Posterior vena cava (tissue), 2 donors: ENCODE results near the gene SEMA3E. TPM values are rescaled to one million over a fixed set of nuclear protein-coding genes. Genes with fewer than 3 reads are reported as not detected.
"Not testable (repeated sequence)": the region's sequence is repeated elsewhere in the genome, so short reads cannot be mapped to it uniquely, and the experiment has no call there.

Source experiments
- DNase-seq: peaks from one replicate; pipeline ENCODE4 v3.0.0-alpha.2; 2020; ENCODE audit warnings: low spot score
- intact Hi-C, 2 donors: fragments of 100-400 bp; cut with DNase I; formaldehyde crosslinking; loops; one replicate each; pipeline versions ENCODE4 v1.14.1 to v1.14.2; 2022 to 2023
- total RNA-seq, 2 donors: library from RNA; stranded (reverse); fragmentation: NEBNext Ultra II Directional; extraction: Animal tissue kit (Norgen Biotek cat#: 25700); gene quantifications; one replicate each; pipeline ENCODE4 v1.2.1, GENCODE V29; 2021
- donor health status: DM: yes; HTN: yes; CAD: no.
- donor health status: DM: yes; HTN: yes; CAD: no.

SEMA3E gene
- total RNA-seq, 2 donors from 2014 or later: 1.9 to 2.2 TPM

DNA sequence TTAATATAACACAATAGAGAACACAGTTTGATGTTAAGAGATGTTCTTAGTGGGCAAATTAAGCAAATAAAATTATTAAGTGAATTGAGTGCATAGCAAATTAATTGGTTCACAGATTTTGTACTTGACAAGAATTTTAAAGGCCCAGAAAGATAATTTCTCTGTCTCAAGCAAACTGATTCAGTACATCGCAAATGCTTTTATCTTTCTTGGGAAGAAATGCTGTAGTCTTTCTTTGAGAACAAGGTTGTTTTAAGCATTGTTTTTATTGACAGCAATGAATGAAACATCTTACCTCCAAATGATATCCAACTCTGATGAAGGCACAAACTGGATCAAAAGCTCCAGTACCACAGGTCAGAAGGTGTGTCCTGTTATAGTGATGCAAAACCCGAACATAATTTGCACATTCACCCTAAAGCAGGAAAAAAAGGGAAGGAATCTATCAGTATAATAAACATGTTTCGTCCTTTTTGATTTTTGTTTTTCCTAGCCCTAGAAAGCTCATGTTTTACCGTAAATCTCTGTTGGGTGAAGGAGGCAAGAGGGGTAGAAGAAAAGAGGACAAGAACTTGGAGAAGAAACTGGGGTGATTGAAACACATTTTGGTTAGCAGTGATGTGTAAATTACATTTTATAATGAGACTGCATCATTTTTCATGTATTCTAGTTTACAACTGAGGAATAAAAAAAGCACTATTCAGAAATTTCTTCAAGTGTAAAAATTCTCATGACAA lies 182.6 kb downstream of the SEMA3E start:
- DNase-seq: no peak
- intact Hi-C loops: no loop called here

DNA sequence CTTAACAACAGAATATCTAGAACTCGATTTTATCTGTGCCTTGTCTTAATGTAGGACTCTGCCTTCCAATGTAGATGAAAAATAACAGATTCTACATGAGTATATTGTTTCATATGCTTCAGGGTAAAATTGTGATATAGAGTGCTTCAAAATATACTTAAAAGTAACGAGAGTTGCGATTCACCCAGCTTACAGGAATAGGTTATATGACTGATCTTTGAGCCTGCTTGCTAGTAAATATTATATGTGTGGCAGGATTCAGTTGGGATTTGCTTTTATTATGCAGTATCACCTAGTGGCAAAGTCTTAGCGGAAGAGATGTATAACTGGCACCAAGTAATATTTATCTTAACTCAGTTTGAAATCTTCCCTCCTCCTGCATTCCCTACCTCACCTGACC lies 183.3 kb downstream of the SEMA3E start:
- intact Hi-C loops: no loop called here

DNA sequence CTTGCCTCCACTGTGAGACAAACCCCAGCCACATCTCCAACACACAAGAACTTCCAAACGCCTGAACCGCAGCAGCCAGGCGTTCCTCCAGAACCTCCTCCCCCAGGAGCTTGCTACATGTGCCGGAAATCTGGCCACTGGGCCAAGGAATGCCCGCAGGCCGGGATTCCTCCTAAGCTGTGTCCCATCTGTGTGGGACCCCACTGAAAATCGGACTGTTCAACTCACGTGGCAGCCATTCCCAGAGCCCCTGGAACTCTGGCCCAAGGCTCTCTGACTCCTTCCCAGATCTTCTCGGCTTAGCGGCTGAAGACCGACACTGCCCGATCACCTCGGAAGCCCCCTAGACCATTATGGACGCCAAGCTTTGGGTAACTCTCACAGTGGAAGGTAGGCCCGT lies 187.1 kb downstream of the SEMA3E start:
- DNase-seq, intact Hi-C loops: not testable (repeated sequence)

More for the DNA sequence above, 183.3 kb downstream of the SEMA3E start:
- no peak for DNase-seq

DNA sequence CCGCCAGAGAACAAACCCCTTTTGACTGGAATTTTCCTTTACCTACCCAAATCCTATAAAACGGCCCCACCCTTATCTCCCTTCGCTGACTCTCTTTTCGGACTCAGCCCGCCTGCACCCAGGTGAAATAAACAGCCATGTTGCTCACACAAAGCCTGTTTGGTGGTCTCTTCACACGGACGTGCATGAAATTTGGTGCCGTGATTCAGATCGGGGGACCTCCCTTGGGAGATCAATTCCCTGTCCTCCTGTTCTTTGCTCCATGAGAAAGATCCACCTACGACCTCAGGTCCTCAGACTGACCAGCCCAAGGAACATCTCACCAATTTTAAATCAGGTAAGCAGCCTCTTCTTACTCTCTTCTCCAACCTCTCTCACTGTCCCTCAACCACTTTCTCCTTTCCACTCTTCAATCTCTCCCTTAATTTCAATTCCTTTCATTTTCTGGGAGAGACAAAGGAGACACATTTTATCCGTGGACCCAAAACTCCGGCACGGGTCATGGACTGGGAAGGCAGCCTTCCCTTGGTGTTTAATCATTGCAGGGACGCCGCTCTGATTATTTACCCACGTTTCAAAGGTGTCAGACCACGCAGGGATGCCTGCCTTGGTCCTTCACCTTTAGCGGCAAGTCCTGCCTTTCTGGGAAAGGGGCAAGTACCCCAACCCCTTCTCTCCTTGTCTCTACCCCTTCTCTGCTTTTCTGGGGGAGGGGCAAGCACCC lies 188.8 kb downstream of the SEMA3E start:
- intact Hi-C loops, DNase-seq: not testable (repeated sequence)

DNA sequence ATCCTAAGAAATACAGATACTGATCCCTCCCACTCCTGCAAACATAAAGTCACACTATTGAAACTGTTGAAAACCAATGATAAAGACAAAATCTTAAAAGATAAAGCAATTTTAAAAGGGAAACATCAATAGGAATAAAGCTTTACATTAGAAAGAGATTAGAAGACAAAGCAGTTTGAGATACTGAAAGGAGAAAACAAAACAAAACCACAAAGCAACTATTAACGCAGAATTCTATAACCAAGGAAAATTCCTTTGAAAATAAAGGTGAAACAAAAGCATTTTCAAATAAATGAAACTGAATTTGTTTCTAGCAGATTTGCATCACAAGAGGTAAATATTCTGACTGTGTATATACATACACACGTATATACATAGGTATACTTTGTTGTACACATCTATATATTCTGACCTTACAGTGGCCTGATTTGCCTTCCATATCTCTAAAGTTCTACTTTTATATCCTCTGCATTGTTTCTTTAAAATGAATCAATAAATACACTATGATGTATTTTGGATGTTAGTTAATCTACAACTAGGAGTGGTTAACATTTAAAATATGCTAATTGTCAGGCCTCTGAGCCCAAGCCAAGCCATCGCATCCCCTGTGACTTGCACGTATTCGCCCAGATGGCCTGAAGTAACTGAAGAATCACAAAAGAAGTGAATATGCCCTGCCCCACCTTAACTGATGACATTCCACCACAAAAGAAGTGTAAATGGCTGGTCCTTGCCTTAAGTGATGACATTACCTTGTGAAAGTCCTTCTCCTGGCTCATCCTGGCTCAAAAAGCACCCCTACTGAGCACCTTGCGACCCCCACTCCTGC lies 189.6 kb downstream of the SEMA3E start:
- intact Hi-C loops, DNase-seq: not testable (repeated sequence)

DNA sequence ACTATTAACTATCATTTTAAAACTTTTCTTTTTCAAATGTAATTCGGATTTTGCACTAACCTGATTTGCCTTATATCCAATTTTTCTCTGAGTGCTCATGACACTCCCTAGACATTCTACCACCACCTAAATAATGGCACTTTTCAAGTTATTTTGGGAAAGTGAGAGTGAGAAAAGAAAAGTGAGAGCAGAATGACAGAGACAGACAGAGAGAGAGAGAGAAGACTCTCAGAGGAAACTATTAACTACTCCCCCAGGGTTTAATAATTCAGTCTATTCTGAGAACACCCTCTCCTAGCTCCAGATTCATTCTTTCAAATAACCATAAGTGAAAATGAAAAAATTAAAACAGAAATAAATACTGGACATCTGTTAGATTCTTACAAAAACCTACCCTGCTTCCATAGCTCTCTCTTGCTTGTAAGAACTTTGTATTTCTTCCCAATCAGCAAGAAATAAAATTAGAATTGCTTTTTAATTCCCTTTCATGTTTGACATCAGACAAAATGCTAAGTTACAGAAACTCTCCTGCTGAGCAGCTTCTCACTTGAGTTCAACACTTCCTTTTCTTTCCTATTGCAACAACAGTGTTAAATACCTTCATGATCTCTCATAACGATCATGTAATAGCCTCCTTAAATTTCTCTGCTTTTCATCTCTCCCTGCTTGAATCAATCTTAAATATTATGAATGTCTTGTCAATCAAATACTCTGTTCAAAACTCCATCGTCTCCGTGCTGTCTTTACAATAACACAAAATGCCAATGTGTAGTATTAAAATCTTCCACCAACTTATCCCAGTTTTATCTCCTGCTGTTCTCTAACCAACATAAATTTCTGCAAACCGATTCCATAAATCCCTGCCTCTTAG lies 191.7 kb downstream of the SEMA3E start:
- intact Hi-C loops: no loop called here
- no peak for DNase-seq

DNA sequence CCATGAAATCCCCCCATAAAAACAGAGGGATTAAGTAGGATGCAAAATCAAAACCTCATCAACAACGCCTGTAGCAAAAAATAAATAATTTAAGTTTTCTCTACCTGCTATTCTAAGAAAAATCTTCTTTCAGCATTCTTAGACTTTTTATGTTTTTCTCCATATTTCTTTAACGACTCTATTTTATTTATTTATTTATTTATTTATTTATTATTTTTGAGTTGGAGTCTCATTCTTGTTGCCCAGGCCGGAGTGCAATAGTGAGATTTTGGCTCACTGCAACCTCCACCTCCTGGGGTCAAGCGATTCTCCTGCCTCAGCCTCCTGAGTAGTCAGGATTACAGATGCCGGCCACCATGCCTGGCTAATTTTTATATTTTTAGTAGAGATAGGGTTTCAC lies 192.5 kb downstream of the SEMA3E start:
- intact Hi-C loops: no loop called here
- no peak for DNase-seq

DNA sequence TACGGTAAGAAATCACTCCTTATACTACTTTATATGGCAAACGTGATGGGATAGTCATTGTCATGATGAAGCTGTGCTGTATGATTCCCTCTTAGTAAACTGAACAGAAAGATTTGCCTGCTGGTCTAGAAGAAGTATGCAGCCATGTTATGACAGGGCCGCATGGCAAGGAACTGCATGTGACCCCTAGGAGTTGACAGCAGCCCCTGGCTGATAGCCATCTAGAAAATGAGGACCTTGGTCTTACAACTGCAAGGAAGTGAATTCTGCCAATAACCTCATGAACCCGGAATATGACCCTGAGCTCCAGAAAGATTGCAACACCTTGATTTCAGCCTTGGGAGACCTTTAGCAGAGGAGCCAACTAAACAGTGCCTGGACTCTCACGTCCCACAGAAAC lies 193.3 kb downstream of the SEMA3E start:
- no peak for DNase-seq
- intact Hi-C loops: no loop called here

DNA sequence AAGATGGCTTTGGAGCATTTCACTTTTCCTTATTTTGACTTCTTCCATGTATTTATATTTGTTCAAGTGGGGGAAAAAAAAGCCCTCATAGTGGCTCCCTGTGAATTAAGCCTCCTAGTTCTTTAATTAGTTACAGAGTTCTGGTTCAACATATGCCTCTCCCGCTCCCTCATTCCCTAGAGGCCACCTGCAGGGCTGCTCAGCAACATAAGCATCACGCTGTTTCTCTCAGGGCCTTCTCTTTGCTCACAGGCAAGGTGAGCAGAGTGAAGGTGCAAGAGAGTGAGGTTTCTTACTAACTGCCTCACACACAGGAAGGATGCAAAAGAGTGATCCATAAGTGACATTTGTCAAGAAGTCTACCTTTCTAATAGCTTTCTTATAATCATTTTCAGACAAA lies 196.7 kb downstream of the SEMA3E start:
- intact Hi-C loops: no loop called here
- no peak for DNase-seq

DNA sequence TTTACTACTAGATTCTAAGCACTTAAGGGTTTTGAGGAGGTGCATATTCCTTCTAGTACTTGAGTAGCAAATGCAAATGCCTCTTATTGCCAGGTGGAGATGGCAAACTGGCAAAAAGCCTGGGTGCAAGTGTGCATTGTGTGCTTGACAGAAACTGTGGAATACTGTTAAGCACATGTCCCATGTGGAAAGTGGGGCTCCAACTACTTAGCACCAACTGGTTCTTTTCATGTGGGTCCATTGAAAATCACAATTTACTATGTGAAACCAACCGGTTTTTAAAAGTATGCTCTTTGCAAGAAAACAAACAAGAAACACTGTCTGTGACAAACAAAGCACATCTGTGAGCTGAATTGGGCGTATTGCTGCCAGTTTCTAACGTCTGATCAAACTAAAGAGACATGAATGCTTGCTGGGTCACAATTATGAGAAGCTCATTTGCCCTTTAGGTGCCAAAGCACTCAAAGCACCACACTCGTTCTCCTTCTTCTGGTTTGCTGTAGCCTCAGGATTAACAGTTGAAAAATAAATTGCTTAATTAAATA lies 197.4 kb downstream of the SEMA3E start:
- no peak for DNase-seq
- intact Hi-C loops: no loop called here

DNA sequence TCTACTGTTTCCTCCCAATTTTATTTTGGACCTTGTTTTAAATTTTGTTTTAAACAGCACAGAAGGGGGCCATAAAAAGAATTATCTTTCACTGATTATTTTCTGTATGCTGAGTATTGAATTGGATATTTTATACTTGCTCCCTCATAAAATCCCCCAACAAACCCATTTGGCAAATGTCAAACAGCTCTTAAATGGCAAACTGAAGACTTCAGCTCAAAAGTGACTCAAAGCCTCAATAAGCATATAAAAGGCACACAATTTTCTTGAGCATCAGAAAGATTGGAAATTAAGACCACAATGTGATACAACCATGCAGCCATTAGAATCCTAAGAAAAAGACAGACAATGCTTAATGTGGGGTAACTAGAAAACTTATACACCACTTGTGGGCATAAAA lies 199.2 kb downstream of the SEMA3E start:
- DNase-seq: no peak
- intact Hi-C loops: no loop called here

DNA sequence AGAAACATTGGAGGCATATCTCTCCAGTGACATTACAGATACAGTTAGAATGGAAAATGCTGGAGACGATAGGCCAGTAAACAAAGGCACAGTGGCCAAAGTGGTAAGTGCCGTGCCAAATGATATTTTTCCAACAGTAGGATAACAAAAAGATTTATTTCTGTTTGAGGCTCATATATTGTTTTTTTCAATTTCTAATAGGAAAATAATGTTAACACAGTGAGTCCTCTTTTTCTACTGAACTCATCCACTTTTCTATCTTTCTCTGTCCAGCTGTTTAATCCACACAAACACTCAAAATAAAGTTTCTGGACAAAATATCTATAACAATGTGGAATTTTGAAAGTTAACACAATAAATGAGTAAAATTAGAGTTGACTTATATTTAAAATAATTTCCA lies 201.3 kb downstream of the SEMA3E start:
- no peak for DNase-seq

DNA sequence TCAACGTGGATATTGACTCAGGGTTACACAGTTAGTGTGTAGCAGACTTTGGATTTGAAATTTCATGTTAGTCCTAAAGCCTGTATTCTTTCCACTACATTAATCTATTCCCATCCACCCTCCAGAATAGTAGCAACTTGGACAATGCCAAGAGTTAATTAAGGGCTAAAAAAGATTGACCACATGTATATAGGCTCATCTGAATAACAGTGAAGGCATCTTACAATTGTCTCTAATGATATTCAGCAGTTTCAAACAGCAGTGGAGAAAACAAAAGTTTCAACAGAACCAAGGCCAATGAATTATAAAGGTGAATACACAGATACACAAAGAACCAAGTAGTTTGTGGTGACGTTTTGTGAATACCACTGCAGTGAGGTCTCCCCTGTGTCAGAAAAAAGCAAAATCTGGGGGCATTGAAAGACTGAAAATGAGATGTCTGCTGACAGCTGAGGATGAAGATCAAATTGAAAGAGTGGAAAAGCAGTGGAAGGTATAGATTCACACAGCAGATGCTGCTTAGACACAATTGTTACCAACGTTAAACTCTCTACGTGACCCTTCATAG lies 202.8 kb downstream of the SEMA3E start:
- no peak for DNase-seq
- intact Hi-C loops: no loop called here

More for the DNA sequence above, 201.3 kb downstream of the SEMA3E start:
- intact Hi-C loops: no loop called here

DNA sequence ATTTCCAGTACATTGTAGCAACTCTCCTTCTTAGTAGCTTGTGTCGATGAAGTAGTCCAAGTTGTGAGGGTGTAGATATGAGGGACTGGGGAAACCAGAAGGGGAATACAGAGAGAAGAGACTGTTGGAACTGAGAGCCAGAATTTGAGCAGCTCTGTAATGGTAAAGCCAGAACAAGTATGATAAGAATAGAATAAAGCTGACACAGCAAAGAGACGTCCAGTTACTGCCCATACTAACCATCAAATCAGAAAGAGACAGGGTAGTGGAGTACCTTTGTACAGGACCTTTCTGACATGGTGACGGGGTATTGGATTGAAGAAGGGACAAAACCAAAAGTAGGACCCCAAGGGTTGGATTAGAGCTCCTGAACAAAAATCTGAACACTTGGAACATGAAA lies 206.0 kb downstream of the SEMA3E start:
- intact Hi-C loops: no loop called here
- no peak for DNase-seq

DNA sequence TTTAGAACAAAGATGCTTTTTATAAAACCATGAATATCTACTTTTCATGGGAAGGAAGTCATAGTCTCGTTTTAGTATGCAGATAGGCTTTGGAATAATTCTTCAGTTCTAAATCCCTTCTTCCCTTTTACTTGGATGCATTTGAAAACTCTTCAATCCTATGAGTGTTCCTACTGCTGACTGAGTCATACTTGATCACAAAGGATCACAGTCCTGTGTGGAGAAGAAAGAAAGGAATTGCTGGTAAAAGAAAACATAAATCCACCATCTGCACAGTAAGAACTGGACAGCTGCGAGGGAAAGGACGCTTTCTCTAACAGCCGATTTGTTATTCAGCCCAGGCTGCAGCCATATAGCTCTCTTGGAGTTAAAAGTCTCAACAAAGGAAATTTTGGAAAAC lies 209.9 kb downstream of the SEMA3E start:
- intact Hi-C loops: no loop called here
- DNase-seq: no peak

DNA sequence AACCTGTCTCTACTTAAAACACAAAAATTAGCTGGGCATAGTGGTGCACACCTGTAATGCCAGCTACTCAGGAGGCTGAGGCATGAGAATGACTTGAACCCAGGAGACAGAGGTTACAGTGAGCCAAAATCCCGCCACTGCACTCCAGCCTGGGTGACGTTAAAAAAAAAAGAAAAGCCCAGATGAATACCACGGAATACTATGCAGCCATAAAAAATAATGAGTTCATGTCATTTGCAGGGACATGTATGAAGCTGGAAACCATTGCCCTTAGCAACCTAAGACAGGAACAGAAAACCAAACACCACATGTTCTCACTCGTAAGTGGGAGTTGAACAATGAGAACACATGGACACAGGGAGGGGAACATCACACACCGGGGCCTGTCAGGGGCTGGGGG lies 218.7 kb downstream of the SEMA3E start:
- intact Hi-C loops, DNase-seq: not testable (repeated sequence)

DNA sequence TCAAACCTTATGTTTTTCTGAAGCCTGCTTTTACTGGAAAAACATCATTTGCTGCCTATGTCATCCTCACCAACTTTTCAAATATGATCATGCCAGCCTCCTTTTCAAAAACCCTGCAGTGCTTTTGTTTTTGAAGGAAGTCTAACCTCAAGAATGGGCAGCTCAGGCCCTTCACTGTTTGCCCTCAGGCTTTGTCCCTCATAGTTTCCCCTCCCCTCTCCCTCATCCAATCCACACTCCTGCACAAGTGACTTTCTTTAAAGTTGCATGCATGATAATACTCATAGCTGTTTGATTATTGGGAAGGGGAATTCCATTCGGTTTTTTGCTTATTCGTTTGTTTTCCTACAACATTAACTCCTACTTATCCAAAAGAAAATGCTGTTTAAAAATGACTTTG lies 219.4 kb downstream of the SEMA3E start:
- DNase-seq: no peak
- intact Hi-C loops: no loop called here

DNA sequence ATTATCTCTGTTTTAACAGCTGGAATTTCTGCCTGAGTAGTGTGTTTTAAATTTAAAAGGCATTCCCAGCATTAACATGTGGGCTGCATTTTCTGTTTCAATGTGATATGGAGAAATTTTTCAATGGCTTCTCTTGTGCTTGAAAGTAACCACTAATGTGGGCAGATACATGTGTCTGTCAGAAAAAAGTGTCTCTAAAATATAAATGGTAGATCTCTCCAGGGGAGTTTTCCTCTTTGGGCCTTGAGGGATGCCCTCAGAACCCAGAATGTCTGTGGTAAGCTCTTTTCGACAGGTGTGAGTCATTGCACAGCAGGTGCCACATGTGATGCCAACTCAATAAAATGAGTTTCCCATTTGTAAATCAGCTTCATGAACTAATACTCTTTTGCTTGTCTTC lies 221.1 kb downstream of the SEMA3E start:
- no peak for DNase-seq
- intact Hi-C loops: no loop called here

DNA sequence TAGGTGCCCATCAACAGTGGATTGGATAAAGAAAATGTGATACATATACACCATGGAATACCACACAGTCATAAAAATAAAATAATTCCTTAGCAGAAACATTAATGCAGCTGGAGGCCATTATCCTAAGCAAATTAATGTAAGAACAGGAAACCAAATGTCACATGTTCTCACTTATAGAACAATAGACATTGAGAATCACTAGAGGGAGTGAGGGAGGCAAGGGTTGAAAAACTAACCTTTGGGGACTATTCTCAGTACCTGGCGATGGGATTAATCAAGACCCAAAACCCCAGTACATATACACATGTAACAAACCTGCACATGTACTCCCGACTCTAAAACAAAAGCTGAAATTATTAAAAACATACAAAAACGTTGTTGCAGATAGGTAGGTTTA lies 222.6 kb downstream of the SEMA3E start:
- intact Hi-C loops: no loop called here

More for the DNA sequence above, 222.6 kb downstream of the SEMA3E start:
- DNase-seq: no peak
